Chondrocyte (in vitro differentiated cells): ENCODE data around the gene YWHAH. TPM values are rescaled to one million over a fixed set of nuclear protein-coding genes. Genes with fewer than 3 reads are reported as not detected.

ENCODE experiments used
- DNase-seq: peaks from one replicate; pipeline ENCODE4 v3.0.0; 2021; ENCODE audit warnings: mixed read lengths, low spot score
- H3K27ac Mint-ChIP-seq: one replicate; pipeline ENCODE4 v1.8.0; 2021; ENCODE audit warnings: mild to moderate bottlenecking, moderate library complexity, mixed read lengths; ENCODE audit not compliant: unreplicated experiment
- H3K27me3 Mint-ChIP-seq: 2 replicates; pipeline ENCODE4 v1.8.0; 2021; ENCODE audit warnings: low read depth, mixed read lengths
- H3K36me3 Mint-ChIP-seq: 2 replicates; pipeline ENCODE4 v1.8.0; 2021; ENCODE audit warnings: low read depth, mixed read lengths
- H3K4me1 Mint-ChIP-seq: 2 replicates; pipeline ENCODE4 v1.8.0; 2021; ENCODE audit warnings: low read depth, mild to moderate bottlenecking, mixed read lengths
- H3K4me3 Mint-ChIP-seq: one replicate; pipeline ENCODE4 v1.8.0; 2021; ENCODE audit warnings: mild to moderate bottlenecking, moderate library complexity, mixed read lengths; ENCODE audit not compliant: unreplicated experiment
- H3K9me3 Mint-ChIP-seq: 2 replicates; pipeline ENCODE4 v1.8.0; 2021; ENCODE audit warnings: low read depth, mixed read lengths
- CTCF ChIP-seq: fragments of 200-600 bp; sonication (generic); IDR thresholded peaks from 2 replicates; pipeline ENCODE4 v1.5.0; 2021; ENCODE audit warnings: antibody characterized with exemption, mild to moderate bottlenecking, moderate library complexity
- total RNA-seq: library from RNA; stranded (reverse); gene quantifications from 3 replicates; pipeline ENCODE4 v1.2.1, GENCODE V29; 2021

Gene YWHAH
- total RNA-seq, 1 donor from 2014 or later: 223 TPM

GRCh38 chr22:31915586-31915985 lies 28.7 kb upstream of the YWHAH start:
- Mint-ChIP-seq H3K4me3 (no peak overlapping the region), H3K4me1 (peaks cover 7% of the 10 kb centered on the region), H3K27me3 (no peaks in the 10 kb centered on the region), H3K9me3 (no peaks in the 10 kb centered on the region), H3K27ac (no peak overlapping the region), H3K36me3 (peaks cover 2% of the 10 kb centered on the region)
- no peak for TF ChIP-seq CTCF
- no peak for DNase-seq

- H3K4me1 Mint-ChIP-seq: peaks cover 1% of the 10 kb centered on the region
- H3K9me3 Mint-ChIP-seq: no peaks in the 10 kb centered on the region
- H3K36me3 Mint-ChIP-seq: peaks cover 2% of the 10 kb centered on the region
- TF ChIP-seq CTCF: no peak
- no peaks in the 10 kb centered on the region for H3K27me3 Mint-ChIP-seq
- DNase-seq: no peak
- no peak overlapping the region for H3K4me3 Mint-ChIP-seq
- no peak overlapping the region for H3K27ac Mint-ChIP-seq
These were observed 27.0 kb upstream of the YWHAH start for GRCh38 chr22:31917227-31917921.

- no peaks in the 10 kb centered on the region for H3K4me1 Mint-ChIP-seq
- TF ChIP-seq CTCF: no peak
- no peak overlapping the region for H3K4me3 Mint-ChIP-seq
- no peak for DNase-seq
- no peaks in the 10 kb centered on the region for H3K36me3 Mint-ChIP-seq
- no peaks in the 10 kb centered on the region for H3K9me3 Mint-ChIP-seq
- H3K27me3 Mint-ChIP-seq: no peaks in the 10 kb centered on the region
- no peak overlapping the region for H3K27ac Mint-ChIP-seq
These were observed 24.6 kb upstream of the YWHAH start for GRCh38 chr22:31919730-31920129.

- no peak for DNase-seq
- H3K4me3 Mint-ChIP-seq: no peak overlapping the region
- H3K9me3 Mint-ChIP-seq: peaks cover 2% of the 10 kb centered on the region
- no peaks in the 10 kb centered on the region for H3K27me3 Mint-ChIP-seq
- no peak for TF ChIP-seq CTCF
- no peak overlapping the region for H3K27ac Mint-ChIP-seq
- no peaks in the 10 kb centered on the region for H3K36me3 Mint-ChIP-seq
- no peaks in the 10 kb centered on the region for H3K4me1 Mint-ChIP-seq
These were observed 24.0 kb upstream of the YWHAH start for GRCh38 chr22:31920306-31920705.

- Mint-ChIP-seq H3K4me3 (no peak overlapping the region), H3K9me3 (peaks cover 2% of the 10 kb centered on the region), H3K27ac (no peak overlapping the region), H3K4me1 (no peaks in the 10 kb centered on the region), H3K27me3 (no peaks in the 10 kb centered on the region), H3K36me3 (no peaks in the 10 kb centered on the region)
- DNase-seq: no peak
- TF ChIP-seq CTCF: no peak
These were observed 23.2 kb upstream of the YWHAH start for GRCh38 chr22:31921106-31921505.
